HepG2 (cell line): ENCODE data around the gene PCIF1. TPM values are rescaled to one million over a fixed set of nuclear protein-coding genes. Genes with fewer than 3 reads are reported as not detected.
"Not testable (repeated sequence)": the region's sequence is repeated elsewhere in the genome, so short reads cannot be mapped to it uniquely, and the experiment has no call there.

Experiments used
- ATAC-seq: fragments of 200-7000 bp; cut with Tn5 transposase; 3 replicates; pipeline ENCODE4 v1.9.1; 2020; ENCODE audit warnings: mild to moderate bottlenecking, moderate library complexity
- BruUV-seq: library from RNA; stranded (reverse); fragments of 400-500 nt; replicated peaks from 2 replicates; lab custom pipeline; 2021; lab: Mats Ljungman, UMichigan
- CTCF ChIA-PET: fragments of 300-600 bp; formaldehyde crosslinking; extraction: SDS; loops from one replicate; lab custom pipeline; 2021; ENCODE audit warnings: low total read pairs, inconsistent platforms, low intra/inter-chr PET ratio; lab: Yijun Ruan, JAX
- POLR2A ChIA-PET: fragments of 350-600 bp; sonication (Branson Sonifier 250); formaldehyde crosslinking; loops from one replicate; lab custom pipeline; 2020; ENCODE audit warnings: antibody characterized with exemption, inconsistent platforms; lab: Yijun Ruan, JAX
- DNase-seq: peaks from one replicate; pipeline ENCODE4 v3.0.0-alpha.2; 2015; ENCODE audit warnings: low spot score
- FAIRE-seq: peaks from 3 replicates; lab custom pipeline; 2011; peaks lifted over from hg19 to GRCh38; lab: Jason Lieb, UNC
- H2AFZ ChIP-seq: one replicate; pipeline ENCODE4 v1.6.1; 2011; ENCODE audit warnings: low read length, inconsistent platforms
- H3K27ac ChIP-seq: fragments of 300-600 bp; 3 replicates; pipeline ENCODE4 v1.8.0; 2011; ENCODE audit warnings: mixed run types, mild to moderate bottlenecking, mixed read lengths, low read length, inconsistent platforms; ENCODE audit not compliant: insufficient read depth; ENCODE audit errors: extremely low read length
- H3K27me3 ChIP-seq, 2 experiments: fragments of 200-600 bp in 1 of 2; 2 replicates in 1 of 2; 3 replicates in 1 of 2; pipeline versions ENCODE4 v1.6.0 to v1.8.0; 2011; ENCODE audit warnings: low read length in 2 of 2, mild to moderate bottlenecking in 2 of 2, moderate library complexity in 2 of 2, inconsistent platforms in 1 of 2; ENCODE audit not compliant: insufficient read depth in 2 of 2, control insufficient read depth in 1 of 2
- H3K36me3 ChIP-seq, 2 experiments: fragments of 200-600 bp in 1 of 2; replicated peaks in 1 of 2; 2 replicates in 1 of 2; 3 replicates in 1 of 2; pipeline versions ENCODE4 v1.5.1 to v1.8.0; 2011; ENCODE audit warnings: low read length in 2 of 2, inconsistent platforms in 1 of 2; ENCODE audit not compliant: insufficient read depth in 2 of 2, control insufficient read depth in 1 of 2
- H3K4me1 ChIP-seq: 2 replicates; pipeline ENCODE4 v1.5.1; 2012; ENCODE audit warnings: low read length, inconsistent platforms; ENCODE audit not compliant: insufficient read depth
- H3K4me2 ChIP-seq: 2 replicates; pipeline ENCODE4 v1.6.0; 2011; ENCODE audit warnings: low read depth, low read length, inconsistent platforms
- H3K4me3 ChIP-seq, 3 experiments: fragments of 200-600 bp in 1 of 3; sonication (generic), shearing (Covaris generic) in 1 of 3; replicated peaks in 1 of 3; 2 replicates each; pipeline ENCODE4 v1.5.1; 2011 to 2016; ENCODE audit warnings: low read length in 3 of 3, inconsistent platforms in 2 of 3, low read depth in 2 of 3, mild to moderate bottlenecking in 2 of 3, control low read depth in 1 of 3, mixed read lengths in 1 of 3; ENCODE audit not compliant: insufficient read depth in 1 of 3
- H3K79me2 ChIP-seq: one replicate; pipeline ENCODE4 v1.6.1; 2011; ENCODE audit warnings: low read length, inconsistent platforms; ENCODE audit not compliant: insufficient read depth
- H3K9ac ChIP-seq: 2 replicates; pipeline ENCODE4 v1.6.0; 2011; ENCODE audit warnings: mild to moderate bottlenecking, low read depth, low read length, inconsistent platforms; ENCODE audit not compliant: insufficient read depth
- H3K9me3 ChIP-seq: 2 replicates; pipeline ENCODE4 v1.5.1; 2012; ENCODE audit warnings: mild to moderate bottlenecking, low read length
- H4K20me1 ChIP-seq: 2 replicates; pipeline ENCODE4 v1.6.0; 2011; ENCODE audit warnings: inconsistent platforms, mild to moderate bottlenecking, low read length, moderate library complexity; ENCODE audit not compliant: insufficient read depth
- ZMYM3 ChIP-seq: sonication (generic); formaldehyde crosslinking; IDR thresholded peaks from 2 replicates; pipeline ENCODE4 v1.5.1; 2020; ENCODE audit warnings: mild to moderate bottlenecking, missing genetic modification reagents
- ZNF362 ChIP-seq: sonication (generic); formaldehyde crosslinking; IDR thresholded peaks from 2 replicates; pipeline ENCODE4 v1.4.0; 2020; ENCODE audit warnings: missing genetic modification reagents, mild to moderate bottlenecking, borderline replicate concordance
- ZNF460 ChIP-seq: sonication (generic); formaldehyde crosslinking; IDR thresholded peaks from 2 replicates; pipeline ENCODE4 v1.5.1; 2020; ENCODE audit warnings: missing genetic modification reagents, mild to moderate bottlenecking, borderline replicate concordance
- ZNF770 ChIP-seq: sonication (generic); formaldehyde crosslinking; IDR thresholded peaks from 2 replicates; pipeline ENCODE4 v1.5.0; 2020; ENCODE audit warnings: mild to moderate bottlenecking, missing genetic modification reagents
- WGBS: methylation state at CpG from one replicate; pipeline ENCODE4 v1.1.6; 2017; ENCODE audit warnings: low lambda C conversion rate; 5-methylcytosine and 5-hydroxymethylcytosine counted together
- in situ Hi-C: cut with HindIII; loops from 2 replicates; pipeline ENCODE4 v1.10.0; 2017; ENCODE audit warnings: low pct_unique_long_range_greater_than_20kb; ENCODE audit not compliant: extremely low pct_ligation_motif_present
- intact Hi-C: fragments of 100-400 bp; cut with micrococcal nuclease; formaldehyde crosslinking; loops from one replicate; pipeline ENCODE4 v1.10.0; 2022; ENCODE audit not compliant: unreplicated experiment
- polyA plus RNA-seq, 8 experiments: library from polyadenylated mRNA; depleted of rRNA in 3 of 8; stranded (reverse) in 7 of 8; unstranded in 1 of 8; fragments of >200 nt; fragmentation: Illumina TruSeq in 4 of 8; extraction: Trizol in 4 of 8; gene quantifications; 2 replicates each; pipeline versions ENCODE4 v1.2.1 to v1.2.3, GENCODE V29; 2011 to 2016; ENCODE audit warnings: low read depth in 4 of 8, missing spikeins in 1 of 8, mixed read lengths in 1 of 8; ENCODE audit not compliant: insufficient read depth in 1 of 8
- total RNA-seq, 5 experiments: library from RNA; depleted of rRNA; stranded (reverse); fragments of >200 nt; fragmentation: Illumina TruSeq; extraction: Trizol; gene quantifications; 2 replicates each; pipeline ENCODE4 v1.2.3, GENCODE V29; 2016; ENCODE audit warnings: low read depth in 1 of 5

Gene PCIF1
- total and polyA plus RNA-seq, 2 of the 13 experiments (the other 11 are each of a cell fraction or from before 2014, with no cell fraction given): 20.9 to 24.4 TPM

GRCh38 chr20:45988830-45989229 lies 54.3 kb downstream of the PCIF1 start:
- ATAC-seq, H3K27me3 ChIP-seq, H3K4me2 ChIP-seq, CTCF ChIA-PET, H2AFZ ChIP-seq, H3K9me3 ChIP-seq, DNase-seq, H3K36me3 ChIP-seq, H3K79me2 ChIP-seq, H4K20me1 ChIP-seq, intact Hi-C loops, in situ Hi-C loops, H3K4me3 ChIP-seq, BruUV-seq, H3K27ac ChIP-seq, FAIRE-seq, H3K9ac ChIP-seq: not testable (repeated sequence)
- WGBS: 6% methylated on average over 6 of the region's 6 CpGs
- TF ChIP-seq ZNF460 (CRISPR knock-in tag) (peak; percentile 84), ZNF770 (CRISPR knock-in tag) (peak; percentile 82; the same call in 1 of the 2 replicates), ZMYM3 (CRISPR knock-in tag) (peak; percentile 42; the same call in 1 of the 2 replicates), ZNF362 (CRISPR knock-in tag) (peak; percentile 73)
- POLR2A ChIA-PET: interaction anchor here (0.7 kb wide), 1 partner anchor 132 kb away, joined by 3 read pairs; no protein-coding TSS in a partner anchor
- peaks cover 11% of the 10 kb centered on the region for H3K4me1 ChIP-seq
